ENCODE data around the gene PITPNM3. TPM values are rescaled to one million over a fixed set of nuclear protein-coding genes. Genes with fewer than 3 reads are reported as not detected.

Gene PITPNM3
- total RNA-seq, 1 donor from 2014 or later: 4.3 TPM

DNA sequence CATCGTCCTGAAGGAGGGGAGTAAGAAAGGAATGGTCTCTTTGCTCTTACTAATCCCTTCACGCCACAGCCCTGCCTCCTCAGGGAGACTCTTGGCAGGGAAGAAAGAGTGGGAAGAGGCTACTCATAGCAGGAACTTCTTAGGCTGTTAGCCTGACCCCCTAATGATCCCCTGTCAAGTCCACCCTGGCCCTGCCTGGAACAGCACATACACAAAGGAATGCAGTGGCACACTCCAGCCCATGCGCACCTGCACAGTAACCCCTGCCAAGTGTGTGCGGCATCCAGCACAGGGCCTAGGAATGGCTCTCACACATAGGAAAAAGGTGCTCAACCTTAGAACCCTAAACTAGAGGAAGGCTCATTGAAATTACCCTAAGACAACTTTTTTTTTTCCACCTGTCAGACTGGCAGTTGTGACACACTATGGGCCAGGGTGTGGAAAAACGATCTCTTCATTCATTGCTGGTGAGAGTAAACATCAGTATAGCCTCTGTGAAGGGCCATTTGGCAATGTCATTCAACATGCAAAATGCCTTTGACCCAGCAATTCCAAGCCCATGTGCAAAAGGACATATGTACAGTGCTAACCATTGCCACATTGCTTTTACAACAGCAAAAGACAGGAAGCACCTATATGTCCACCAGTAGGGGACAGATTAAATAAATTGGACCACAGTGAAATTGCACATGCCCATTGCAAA is 62.0 kb downstream of the PITPNM3 start:
- no peak overlapping the region for H3K27ac Mint-ChIP-seq
- peaks cover 13% of the 10 kb centered on the region for H3K4me1 Mint-ChIP-seq (ENCODE audit: unreplicated experiment)

DNA sequence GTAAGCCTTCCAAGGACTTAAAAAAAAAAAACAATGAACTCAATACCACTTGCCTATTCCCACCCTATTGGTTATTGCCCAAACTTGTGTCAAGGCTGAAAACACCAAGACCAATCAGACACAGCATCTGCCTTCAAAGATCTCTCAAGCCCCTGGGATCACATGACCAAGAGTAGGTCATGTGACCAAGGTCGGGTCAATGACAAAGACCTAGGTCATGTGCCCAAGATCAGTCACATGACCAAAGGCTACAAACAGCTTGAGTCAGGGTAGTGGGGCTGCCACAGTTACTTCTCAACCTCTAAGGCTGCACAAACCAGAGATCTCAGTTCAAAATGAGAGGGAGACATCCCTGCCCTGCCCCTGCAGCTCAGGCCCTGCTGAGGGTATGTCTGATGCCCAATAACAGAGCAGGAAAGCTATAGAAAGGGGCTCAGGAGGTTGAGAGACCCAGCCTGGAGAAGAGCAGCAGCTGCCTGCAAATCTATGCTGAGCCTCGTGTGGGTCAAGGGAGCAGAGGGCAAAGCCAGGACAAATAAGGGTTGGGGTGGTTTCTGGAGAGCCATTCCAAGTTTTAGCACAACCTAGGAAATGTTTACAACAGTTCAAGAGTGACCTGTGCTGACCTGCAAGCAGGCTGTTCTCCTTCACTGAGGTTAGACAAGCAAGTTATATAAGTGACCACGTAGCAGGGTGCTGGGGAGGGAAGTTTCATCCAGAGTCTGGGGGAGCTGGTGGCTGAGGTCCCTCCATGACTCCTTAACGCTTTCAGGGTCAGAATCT is 63.3 kb downstream of the PITPNM3 start:
- no peaks in the 10 kb centered on the region for H3K9me3 Mint-ChIP-seq

More for the DNA sequence above, 62.0 kb downstream of the PITPNM3 start:
- H3K36me3 Mint-ChIP-seq: no peaks in the 10 kb centered on the region
- TF ChIP-seq, protein P1, sequence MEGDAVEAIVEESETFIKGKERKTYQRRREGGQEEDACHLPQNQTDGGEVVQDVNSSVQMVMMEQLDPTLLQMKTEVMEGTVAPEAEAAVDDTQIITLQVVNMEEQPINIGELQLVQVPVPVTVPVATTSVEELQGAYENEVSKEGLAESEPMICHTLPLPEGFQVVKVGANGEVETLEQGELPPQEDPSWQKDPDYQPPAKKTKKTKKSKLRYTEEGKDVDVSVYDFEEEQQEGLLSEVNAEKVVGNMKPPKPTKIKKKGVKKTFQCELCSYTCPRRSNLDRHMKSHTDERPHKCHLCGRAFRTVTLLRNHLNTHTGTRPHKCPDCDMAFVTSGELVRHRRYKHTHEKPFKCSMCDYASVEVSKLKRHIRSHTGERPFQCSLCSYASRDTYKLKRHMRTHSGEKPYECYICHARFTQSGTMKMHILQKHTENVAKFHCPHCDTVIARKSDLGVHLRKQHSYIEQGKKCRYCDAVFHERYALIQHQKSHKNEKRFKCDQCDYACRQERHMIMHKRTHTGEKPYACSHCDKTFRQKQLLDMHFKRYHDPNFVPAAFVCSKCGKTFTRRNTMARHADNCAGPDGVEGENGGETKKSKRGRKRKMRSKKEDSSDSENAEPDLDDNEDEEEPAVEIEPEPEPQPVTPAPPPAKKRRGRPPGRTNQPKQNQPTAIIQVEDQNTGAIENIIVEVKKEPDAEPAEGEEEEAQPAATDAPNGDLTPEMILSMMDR (conservative IDR thresholded peaks at IDR 0.05): no peak
- no peak overlapping the region for H3K4me3 Mint-ChIP-seq
- no peak for DNase-seq (ENCODE audit: extremely low spot score, unreplicated experiment)
- peaks cover 31% of the 10 kb centered on the region for H3K27me3 Mint-ChIP-seq
- H3K9me3 Mint-ChIP-seq: no peaks in the 10 kb centered on the region

DNA sequence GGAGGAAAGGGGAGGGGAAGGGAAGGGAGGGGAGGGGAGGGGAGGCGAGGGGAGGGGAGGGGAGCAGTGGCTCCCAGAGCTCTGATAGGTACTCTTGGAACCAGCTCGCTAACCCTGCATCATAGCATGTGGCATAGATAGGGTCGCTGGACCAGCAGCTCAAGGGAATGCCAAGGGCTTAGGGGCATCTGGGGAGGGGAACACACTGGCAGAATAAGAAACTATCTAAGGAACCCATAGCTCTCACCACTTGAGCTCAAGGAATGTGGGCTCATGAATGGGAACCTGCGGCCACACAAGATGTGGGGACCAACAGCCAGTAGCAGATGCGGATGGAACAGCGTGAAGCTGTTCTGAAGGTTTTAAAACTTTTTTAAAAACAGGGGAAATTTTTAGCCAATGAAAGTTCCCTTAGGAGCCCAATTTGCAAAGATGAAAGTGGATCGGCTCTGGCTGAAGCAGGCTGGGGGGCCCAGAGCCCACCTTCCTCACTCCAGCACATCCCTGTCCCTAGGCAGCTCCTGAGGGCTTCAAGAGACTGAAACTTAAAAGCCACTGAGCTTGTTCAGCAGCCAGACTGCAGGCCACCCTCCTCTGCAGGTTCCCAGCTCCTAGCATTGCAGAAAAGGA is 65.2 kb downstream of the PITPNM3 start:
- H3K27me3 Mint-ChIP-seq: peaks cover 29% of the 10 kb centered on the region
- no peak overlapping the region for H3K27ac Mint-ChIP-seq
- no peak for DNase-seq (ENCODE audit: extremely low spot score, unreplicated experiment)
- no peak overlapping the region for H3K4me3 Mint-ChIP-seq
- H3K9me3 Mint-ChIP-seq: no peaks in the 10 kb centered on the region
- no peaks in the 10 kb centered on the region for H3K36me3 Mint-ChIP-seq
- peaks cover 8% of the 10 kb centered on the region for H3K4me1 Mint-ChIP-seq (ENCODE audit: unreplicated experiment)
- TF ChIP-seq, protein P1 (conservative IDR thresholded peaks at IDR 0.05): no peak

More for the DNA sequence above, 63.3 kb downstream of the PITPNM3 start:
- Mint-ChIP-seq H3K27ac (no peak overlapping the region), H3K4me3 (no peak overlapping the region), H3K27me3 (peaks cover 26% of the 10 kb centered on the region), H3K36me3 (no peaks in the 10 kb centered on the region), H3K4me1 (ENCODE audit: unreplicated experiment) (peaks cover 8% of the 10 kb centered on the region)
- TF ChIP-seq, protein P1 (conservative IDR thresholded peaks at IDR 0.05): no peak
- DNase-seq (ENCODE audit: extremely low spot score, unreplicated experiment): no peak

DNA sequence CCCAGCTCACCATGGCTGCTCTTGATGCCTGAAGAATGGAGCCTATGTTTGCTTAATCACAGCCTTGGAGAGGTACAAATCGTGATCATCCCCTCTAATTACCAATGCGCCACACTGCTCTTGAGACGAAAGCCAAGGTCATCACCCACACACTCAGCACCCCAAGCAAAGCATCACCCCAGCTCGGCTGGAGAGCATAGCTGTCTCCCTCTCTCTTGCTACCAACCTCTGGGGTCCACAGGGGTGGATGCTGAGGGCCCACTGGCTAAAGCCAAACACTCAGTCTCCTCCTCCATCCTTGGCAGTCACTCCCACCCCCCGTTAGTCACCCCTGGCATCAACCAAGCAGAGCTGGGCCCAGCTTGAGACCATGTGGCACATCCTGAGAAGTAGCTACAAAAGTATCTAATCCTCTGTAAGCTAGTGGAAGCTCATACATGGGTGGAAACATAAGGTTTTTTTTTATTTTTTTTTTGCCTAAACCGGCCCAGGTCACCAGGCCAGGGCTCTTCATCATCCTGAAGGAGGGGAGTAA is 67.3 kb downstream of the PITPNM3 start:
- Mint-ChIP-seq H3K36me3 (no peaks in the 10 kb centered on the region), H3K9me3 (no peaks in the 10 kb centered on the region), H3K27ac (no peak overlapping the region), H3K4me1 (ENCODE audit: unreplicated experiment) (peaks cover 5% of the 10 kb centered on the region), H3K4me3 (no peak overlapping the region), H3K27me3 (peaks cover 17% of the 10 kb centered on the region)
- no peak for DNase-seq (ENCODE audit: extremely low spot score, unreplicated experiment)
- TF ChIP-seq, protein P1 (conservative IDR thresholded peaks at IDR 0.05): no peak

DNA sequence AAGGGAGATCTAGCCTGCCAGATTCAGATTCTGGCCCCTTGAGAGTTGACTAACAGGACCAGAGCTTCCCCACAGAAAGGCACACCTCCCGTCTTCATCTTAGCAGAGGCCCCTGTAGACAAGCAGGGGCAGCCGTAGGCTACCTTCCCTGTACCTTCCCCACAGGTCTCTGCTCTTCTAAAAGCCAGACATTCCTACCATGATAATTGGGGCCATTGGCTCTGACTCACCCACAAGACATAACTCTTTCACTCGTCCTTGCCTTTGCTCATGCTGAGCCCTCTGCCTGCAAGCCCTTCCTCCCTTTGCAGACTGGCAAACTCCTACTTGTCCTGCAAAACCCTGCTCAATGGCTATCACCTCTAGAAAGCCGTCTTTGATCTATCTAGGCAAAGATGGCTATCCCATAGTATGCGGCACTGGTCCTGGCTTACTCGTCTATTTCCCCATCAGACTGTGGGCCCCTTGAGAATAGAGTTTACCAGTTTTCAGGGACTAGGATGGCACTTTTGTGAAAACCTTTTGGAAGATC is 68.3 kb downstream of the PITPNM3 start:
- no peak overlapping the region for H3K27ac Mint-ChIP-seq
- peaks cover 5% of the 10 kb centered on the region for H3K4me1 Mint-ChIP-seq (ENCODE audit: unreplicated experiment)
- DNase-seq (ENCODE audit: extremely low spot score, unreplicated experiment): no peak
- H3K4me3 Mint-ChIP-seq: no peak overlapping the region
- H3K36me3 Mint-ChIP-seq: no peaks in the 10 kb centered on the region
- no peaks in the 10 kb centered on the region for H3K9me3 Mint-ChIP-seq
- TF ChIP-seq, protein P1 (conservative IDR thresholded peaks at IDR 0.05): no peak
- H3K27me3 Mint-ChIP-seq: peaks cover 24% of the 10 kb centered on the region
